ENCODE results near the gene INMT.

DNA sequence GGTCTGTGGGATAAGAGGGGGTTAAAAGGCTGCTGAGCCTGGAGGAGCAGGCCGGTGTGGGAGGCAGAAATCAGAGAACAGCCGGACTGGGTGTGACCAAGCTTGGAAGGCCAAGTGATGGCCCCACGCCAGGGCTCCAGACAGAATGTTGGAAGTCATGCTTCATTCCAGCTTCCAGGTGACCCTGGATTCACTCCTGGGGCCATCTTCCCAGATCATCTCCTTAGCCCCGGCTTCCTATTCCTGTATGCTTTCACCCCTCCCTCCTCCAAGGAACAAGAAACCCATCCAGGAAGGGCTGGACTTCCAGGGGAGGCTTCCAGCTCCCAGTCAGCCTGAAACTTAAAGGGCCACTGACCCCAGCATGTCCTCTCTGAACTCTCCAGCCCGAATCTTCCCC is 1.0 kb downstream of the INMT start:
- TF ChIP-seq, protein P1, sequence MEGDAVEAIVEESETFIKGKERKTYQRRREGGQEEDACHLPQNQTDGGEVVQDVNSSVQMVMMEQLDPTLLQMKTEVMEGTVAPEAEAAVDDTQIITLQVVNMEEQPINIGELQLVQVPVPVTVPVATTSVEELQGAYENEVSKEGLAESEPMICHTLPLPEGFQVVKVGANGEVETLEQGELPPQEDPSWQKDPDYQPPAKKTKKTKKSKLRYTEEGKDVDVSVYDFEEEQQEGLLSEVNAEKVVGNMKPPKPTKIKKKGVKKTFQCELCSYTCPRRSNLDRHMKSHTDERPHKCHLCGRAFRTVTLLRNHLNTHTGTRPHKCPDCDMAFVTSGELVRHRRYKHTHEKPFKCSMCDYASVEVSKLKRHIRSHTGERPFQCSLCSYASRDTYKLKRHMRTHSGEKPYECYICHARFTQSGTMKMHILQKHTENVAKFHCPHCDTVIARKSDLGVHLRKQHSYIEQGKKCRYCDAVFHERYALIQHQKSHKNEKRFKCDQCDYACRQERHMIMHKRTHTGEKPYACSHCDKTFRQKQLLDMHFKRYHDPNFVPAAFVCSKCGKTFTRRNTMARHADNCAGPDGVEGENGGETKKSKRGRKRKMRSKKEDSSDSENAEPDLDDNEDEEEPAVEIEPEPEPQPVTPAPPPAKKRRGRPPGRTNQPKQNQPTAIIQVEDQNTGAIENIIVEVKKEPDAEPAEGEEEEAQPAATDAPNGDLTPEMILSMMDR (IDR thresholded peaks at IDR 0.05; ENCODE audit: low read depth, low read length) = no peak
- no peak for TF ChIP-seq EZH2phosphoT487 (IDR thresholded peaks at IDR 0.05; ENCODE audit: low read depth)

All from OCI-LY3 (cell line).